Measurements from ENCODE around the gene ZBED6. TPM values are rescaled to one million over a fixed set of nuclear protein-coding genes. Genes with fewer than 3 reads are reported as not detected.
"Not testable (repeated sequence)": the region's sequence is repeated elsewhere in the genome, so short reads cannot be mapped to it uniquely, and the experiment has no call there.

Gene ZBED6
- total RNA-seq, 2 experiments from 2014 or later = 16.4 to 19.3 TPM

GRCh38 chr1:203781962-203782361 lies 13.5 kb upstream of the ZBED6 start:
- peaks cover 3% of the 10 kb centered on the region for H3K9me3 Mint-ChIP-seq (ENCODE audit: low read depth)

GRCh38 chr1:203789966-203790365 lies 5.5 kb upstream of the ZBED6 start:
- H3K27ac Mint-ChIP-seq = no peak overlapping the region
- intact Hi-C loops (cut with DNase I, micrococcal nuclease) = loop anchor here in 1 of 2 experiments (10.0 kb wide), 1 partner anchor 785 kb away; the partner anchor contains the start of gene TMEM183A
- H3K4me3 Mint-ChIP-seq = no peak overlapping the region
- CTCF ChIA-PET = interaction anchor here (0.6 to 1.0 kb wide), 2 partner anchors 42 to 481 kb away, joined by 3 read pairs; no protein-coding TSS in a partner anchor
- H3K9me3 Mint-ChIP-seq (ENCODE audit: low read depth) = peaks cover 3% of the 10 kb centered on the region
- H3K36me3 Mint-ChIP-seq (ENCODE audit: low read depth) = no peaks in the 10 kb centered on the region
- no peaks in the 10 kb centered on the region for H3K27me3 Mint-ChIP-seq
- ATAC-seq = no peak
- H3K4me1 Mint-ChIP-seq = peaks cover 3% of the 10 kb centered on the region
- POLR2A ChIA-PET = no interaction called here
- DNase-seq = no peak

More at GRCh38 chr1:203781962-203782361, 13.5 kb upstream of the ZBED6 start:
- ChIA-PET POLR2A (interaction anchor here (0.6 kb wide), 2 partner anchors 203 to 1955 kb away, joined by 3 to 6 read pairs; no protein-coding TSS in a partner anchor), CTCF (interaction anchor here (0.6 kb wide), 1 partner anchor 454 kb away, joined by 3 read pairs; no protein-coding TSS in a partner anchor)
- intact Hi-C loops (cut with DNase I, micrococcal nuclease) = no loop called here
- peaks cover under 1% of the 10 kb centered on the region for H3K36me3 Mint-ChIP-seq (ENCODE audit: low read depth)
- no peaks in the 10 kb centered on the region for H3K27me3 Mint-ChIP-seq
- no peak overlapping the region for H3K27ac Mint-ChIP-seq
- peaks cover 7% of the 10 kb centered on the region for H3K4me1 Mint-ChIP-seq
- H3K4me3 Mint-ChIP-seq = no peak overlapping the region
- DNase-seq (no peak), ATAC-seq (no peak)

DNA sequence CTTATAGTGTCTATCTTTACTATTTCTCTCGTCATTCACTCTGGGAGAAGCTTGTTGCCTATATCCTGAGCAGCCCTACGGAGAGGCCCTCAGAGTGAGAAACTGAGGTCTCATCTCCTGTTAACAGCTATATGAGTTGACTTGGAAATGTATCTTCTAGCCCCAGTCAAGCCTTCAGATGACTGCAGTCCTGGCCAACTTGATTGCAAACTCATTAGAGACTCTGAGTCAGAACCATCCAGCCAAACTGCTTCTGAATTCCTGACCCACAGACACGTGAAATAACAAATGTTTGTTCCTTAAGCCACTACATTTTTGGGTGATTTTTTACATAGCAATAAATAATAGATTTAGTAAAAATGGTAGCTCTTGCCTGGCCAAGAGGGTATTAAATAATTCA lies 3.9 kb upstream of the ZBED6 start:
- intact Hi-C loops (cut with DNase I, micrococcal nuclease) = loop anchor here in 1 of 2 experiments (10.0 kb wide), 1 partner anchor 787 kb away; the partner anchor contains the start of gene TMEM183A
- ChIA-PET POLR2A (no interaction called here), CTCF (interaction anchor here (0.6 to 1.6 kb wide), 2 partner anchors 8 to 607 kb away, joined by 3 to 4 read pairs; no protein-coding TSS in a partner anchor)
- Mint-ChIP-seq H3K9me3 (ENCODE audit: low read depth) (no peaks in the 10 kb centered on the region), H3K27ac (no peak overlapping the region), H3K4me1 (peaks cover 7% of the 10 kb centered on the region), H3K4me3 (no peak overlapping the region), H3K27me3 (no peaks in the 10 kb centered on the region), H3K36me3 (ENCODE audit: low read depth) (peaks cover 6% of the 10 kb centered on the region)
- DNase-seq = no peak
- ATAC-seq = no peak

DNA sequence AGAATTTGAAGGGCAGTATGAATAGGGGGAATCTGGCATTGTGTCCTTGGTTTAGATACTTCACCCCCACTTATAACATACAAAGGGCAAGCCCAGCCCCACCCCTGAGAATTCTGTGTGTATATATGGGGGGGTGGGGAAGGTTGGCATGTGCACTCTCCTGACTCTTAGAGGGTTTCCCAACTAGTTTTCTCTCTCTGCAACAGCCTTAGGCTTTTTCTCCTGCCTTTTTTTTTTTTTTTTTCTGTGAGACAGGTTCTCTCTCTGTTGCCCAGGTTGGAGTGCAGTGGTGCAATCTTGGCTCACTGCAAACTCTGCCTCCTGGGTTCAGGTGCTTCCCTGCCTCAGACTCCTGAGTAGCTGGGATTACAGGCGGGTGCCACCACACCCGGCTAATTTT lies 2.9 kb upstream of the ZBED6 start:
- DNase-seq = no peak
- ChIA-PET POLR2A (no interaction called here), CTCF (interaction anchor here (0.6 to 1.6 kb wide), 2 partner anchors 27 to 606 kb away, joined by 3 to 4 read pairs; no protein-coding TSS in a partner anchor)
- Mint-ChIP-seq H3K9me3 (ENCODE audit: low read depth) (peaks cover 1% of the 10 kb centered on the region), H3K4me1 (peaks cover 15% of the 10 kb centered on the region), H3K27me3 (no peaks in the 10 kb centered on the region), H3K27ac (no peak overlapping the region), H3K4me3 (no peak overlapping the region), H3K36me3 (ENCODE audit: low read depth) (peaks cover 14% of the 10 kb centered on the region)
- intact Hi-C loops (cut with DNase I, micrococcal nuclease) = loop anchor here in 1 of 2 experiments (10.0 kb wide), 1 partner anchor 788 kb away; the partner anchor contains the start of gene TMEM183A
- no peak for ATAC-seq

GRCh38 chr1:203793561-203793960 lies 1.9 kb upstream of the ZBED6 start:
- POLR2A ChIA-PET; DNase-seq; ATAC-seq; H3K27me3 Mint-ChIP-seq; H3K27ac Mint-ChIP-seq; H3K4me3 Mint-ChIP-seq; H3K9me3 Mint-ChIP-seq (ENCODE audit: low read depth): not testable (repeated sequence)
- Mint-ChIP-seq H3K36me3 (ENCODE audit: low read depth) (peaks cover 25% of the 10 kb centered on the region), H3K4me1 (peaks cover 26% of the 10 kb centered on the region)
- intact Hi-C loops (cut with DNase I, micrococcal nuclease) = loop anchor here in 1 of 2 experiments (10.0 kb wide), 1 partner anchor 789 kb away; the partner anchor contains the start of gene TMEM183A
- CTCF ChIA-PET = interaction anchor here (0.8 kb wide), 1 partner anchor 528 kb away, joined by 3 read pairs; no protein-coding TSS in a partner anchor

DNA sequence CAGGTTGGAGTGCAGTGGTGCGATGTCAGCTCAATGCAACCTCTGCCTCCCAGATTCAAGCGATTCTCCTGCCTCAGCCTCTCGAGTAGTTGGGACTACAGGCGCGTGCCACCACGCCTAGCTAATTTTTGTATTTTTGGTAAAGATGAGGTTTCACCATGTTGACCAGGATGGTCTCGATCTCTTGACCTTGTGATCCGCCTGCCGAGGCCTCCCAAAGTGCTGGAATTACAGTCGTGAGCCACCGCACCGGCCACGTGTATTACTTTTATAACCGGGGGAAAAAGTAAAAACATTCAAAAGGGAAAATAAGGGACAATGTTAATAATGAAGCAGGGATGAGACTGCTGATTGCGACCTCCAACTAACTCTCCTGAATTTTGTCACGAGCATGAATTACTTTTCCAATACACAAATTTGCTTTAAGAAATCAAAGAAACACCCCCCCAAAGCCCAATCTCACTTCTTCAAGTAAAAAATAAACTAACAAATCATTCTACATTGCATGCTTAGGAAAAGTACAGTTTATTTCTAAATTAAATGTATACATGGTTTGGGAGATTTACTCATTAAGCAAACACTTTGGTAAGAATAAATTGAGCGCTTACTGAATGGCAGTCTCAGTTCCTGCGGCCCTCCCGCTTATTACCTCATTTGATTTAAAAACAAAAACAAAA lies 521 bp upstream of the ZBED6 start:
- intact Hi-C loops (cut with DNase I, micrococcal nuclease) = loop anchor here (1.0 to 10.0 kb wide), 6 partner anchors 29 to 790 kb away; partner anchors contain the start of genes LAX1 (in 2 of the 2), SNRPE (in 2 of the 2), PPP1R15B (in 1 of the 2) and TMEM183A (in 1 of the 2)
- Mint-ChIP-seq H3K4me3 (peak overlapping the region; percentile 86), H3K4me1 (peaks cover 38% of the 10 kb centered on the region), H3K27ac (peak overlapping the region; percentile 96), H3K36me3 (ENCODE audit: low read depth) (peaks cover 38% of the 10 kb centered on the region), H3K27me3 (no peaks in the 10 kb centered on the region), H3K9me3 (ENCODE audit: low read depth) (peaks cover 2% of the 10 kb centered on the region)
- ChIA-PET POLR2A (no interaction called here), CTCF (no interaction called here)
- ATAC-seq = no peak
- no peak for DNase-seq

DNA sequence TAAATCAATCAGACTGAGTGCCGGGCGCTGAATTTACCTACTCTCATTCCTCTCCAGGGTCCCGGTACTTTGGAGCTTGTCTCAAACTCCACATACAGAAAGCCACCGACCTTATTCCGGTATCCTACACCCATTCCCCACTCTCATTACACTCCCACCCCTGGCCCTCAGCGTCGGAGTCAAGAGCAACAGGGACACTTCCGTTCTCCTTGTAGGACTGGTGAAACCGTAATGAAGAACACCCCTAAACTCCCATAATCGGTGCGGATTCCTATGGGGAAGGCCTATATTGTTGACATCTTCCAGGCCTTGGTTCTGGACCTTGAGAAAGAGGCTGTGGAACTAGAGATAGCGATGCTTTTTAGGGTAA lies 798 bp downstream of the ZBED6 start:
- H3K4me1 Mint-ChIP-seq = peaks cover 48% of the 10 kb centered on the region
- H3K36me3 Mint-ChIP-seq (ENCODE audit: low read depth) = peaks cover 46% of the 10 kb centered on the region
- H3K27me3 Mint-ChIP-seq = no peaks in the 10 kb centered on the region
- POLR2A ChIA-PET = no interaction called here
- ATAC-seq = peak; percentile 28
- peak overlapping the region; percentile 96 for H3K27ac Mint-ChIP-seq
- peak; percentile 55 for DNase-seq
- CTCF ChIA-PET = no interaction called here
- H3K4me3 Mint-ChIP-seq = peak overlapping the region; percentile 86
- intact Hi-C loops (cut with DNase I, micrococcal nuclease) = loop anchor here in 1 of 2 experiments (2.0 to 10.0 kb wide), 3 partner anchors 169 to 791 kb away; partner anchors contain the start of genes ATP2B4 and TMEM183A
- peaks cover 2% of the 10 kb centered on the region for H3K9me3 Mint-ChIP-seq (ENCODE audit: low read depth)

DNA sequence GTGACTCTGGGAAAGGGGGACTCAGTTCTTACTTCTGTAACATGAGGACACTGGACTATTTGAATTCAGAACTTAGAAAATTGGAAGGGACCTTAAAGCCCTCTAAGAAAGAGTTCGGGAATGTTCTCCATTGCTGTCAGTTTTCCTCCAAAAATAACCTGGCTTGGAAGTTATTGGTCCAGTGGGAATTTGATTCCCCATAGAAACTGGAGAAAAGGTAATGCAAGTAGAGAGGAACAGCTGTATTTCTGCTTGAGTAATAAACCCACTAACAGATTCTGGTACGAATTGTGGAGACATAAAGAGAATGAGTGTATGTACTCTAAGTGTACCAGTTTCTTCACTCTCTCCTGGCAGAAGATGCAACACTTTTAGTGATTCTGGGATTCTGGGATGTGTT lies 1.8 kb downstream of the ZBED6 start:
- CTCF ChIA-PET = no interaction called here
- Mint-ChIP-seq H3K4me1 (peaks cover 54% of the 10 kb centered on the region), H3K27ac (peak overlapping the region; percentile 38)

GRCh38 chr1:203797948-203798655 lies 2.7 kb downstream of the ZBED6 start:
- CTCF ChIA-PET = interaction anchor here (0.8 kb wide), 1 partner anchor 116 kb away, joined by 3 read pairs; no protein-coding TSS in a partner anchor
- DNase-seq (no peak), ATAC-seq (no peak)
- Mint-ChIP-seq H3K36me3 (ENCODE audit: low read depth) (peaks cover 56% of the 10 kb centered on the region), H3K27me3 (no peaks in the 10 kb centered on the region), H3K4me1 (peaks cover 59% of the 10 kb centered on the region), H3K9me3 (ENCODE audit: low read depth) (peaks cover 2% of the 10 kb centered on the region), H3K27ac (no peak overlapping the region), H3K4me3 (no peak overlapping the region)
- intact Hi-C loops (cut with DNase I, micrococcal nuclease) = loop anchor here in 1 of 2 experiments (2.0 to 10.0 kb wide), 3 partner anchors 171 to 793 kb away; partner anchors contain the start of genes ATP2B4 and TMEM183A
- POLR2A ChIA-PET = no interaction called here

More for the DNA sequence above, 1.8 kb downstream of the ZBED6 start:
- H3K9me3 Mint-ChIP-seq (ENCODE audit: low read depth) = peaks cover 2% of the 10 kb centered on the region
- POLR2A ChIA-PET = interaction anchor here (0.6 kb wide), 1 partner anchor 12 kb away, joined by 5 read pairs; no protein-coding TSS in a partner anchor
- no peak for DNase-seq
- ATAC-seq = no peak
- H3K27me3 Mint-ChIP-seq = no peaks in the 10 kb centered on the region
- intact Hi-C loops (cut with DNase I, micrococcal nuclease) = loop anchor here in 1 of 2 experiments (2.0 to 10.0 kb wide), 3 partner anchors 170 to 792 kb away; partner anchors contain the start of genes ATP2B4 and TMEM183A
- peak overlapping the region; percentile 86 for H3K4me3 Mint-ChIP-seq
- H3K36me3 Mint-ChIP-seq (ENCODE audit: low read depth) = peaks cover 48% of the 10 kb centered on the region

DNA sequence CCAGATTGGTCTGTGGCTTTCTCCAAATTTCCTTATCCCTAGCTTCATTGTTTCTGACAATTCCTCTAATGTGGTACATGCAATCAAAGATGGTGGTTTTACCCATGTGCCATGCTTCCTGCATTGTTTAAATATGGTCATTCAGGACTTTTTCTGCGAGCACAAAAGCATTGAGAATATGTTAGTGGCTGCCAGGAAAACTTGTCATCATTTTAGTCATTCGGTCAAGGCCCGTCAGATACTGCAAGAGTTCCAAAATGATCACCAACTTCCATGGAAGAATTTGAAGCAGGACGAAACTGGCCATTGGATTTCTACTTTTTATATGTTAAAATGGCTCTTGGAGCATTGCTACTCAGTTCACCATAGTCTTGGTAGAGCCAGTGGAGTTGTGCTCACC lies 3.7 kb downstream of the ZBED6 start:
- ATAC-seq = no peak
- POLR2A ChIA-PET = no interaction called here
- Mint-ChIP-seq H3K36me3 (ENCODE audit: low read depth) (peaks cover 64% of the 10 kb centered on the region), H3K27me3 (no peaks in the 10 kb centered on the region), H3K27ac (peak overlapping the region; percentile 30), H3K9me3 (ENCODE audit: low read depth) (peaks cover 2% of the 10 kb centered on the region), H3K4me1 (peaks cover 65% of the 10 kb centered on the region), H3K4me3 (no peak overlapping the region)
- no peak for DNase-seq
- intact Hi-C loops (cut with DNase I, micrococcal nuclease) = loop anchor here in 1 of 2 experiments (5.0 to 10.0 kb wide), 2 partner anchors 708 to 794 kb away; partner anchors contain the start of gene TMEM183A
- CTCF ChIA-PET = interaction anchor here (0.8 kb wide), 1 partner anchor 115 kb away, joined by 3 read pairs; no protein-coding TSS in a partner anchor

DNA sequence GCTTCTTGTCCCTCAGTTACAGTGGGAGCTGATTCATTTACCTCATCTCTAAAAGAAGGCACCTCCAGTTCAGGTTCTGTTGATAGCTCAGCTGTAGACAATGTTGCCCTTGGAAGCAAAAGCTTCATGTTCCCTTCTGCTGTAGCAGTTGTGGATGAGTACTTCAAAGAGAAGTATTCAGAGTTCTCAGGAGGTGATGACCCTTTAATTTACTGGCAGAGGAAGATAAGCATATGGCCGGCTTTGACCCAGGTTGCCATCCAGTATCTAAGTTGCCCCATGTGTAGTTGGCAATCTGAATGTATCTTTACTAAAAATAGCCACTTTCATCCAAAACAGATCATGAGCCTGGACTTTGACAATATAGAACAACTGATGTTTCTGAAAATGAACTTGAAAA lies 4.5 kb downstream of the ZBED6 start:
- H3K27me3 Mint-ChIP-seq = no peaks in the 10 kb centered on the region
- peaks cover 62% of the 10 kb centered on the region for H3K4me1 Mint-ChIP-seq
- ChIA-PET CTCF (interaction anchor here (0.7 to 1.4 kb wide), 2 partner anchors 8 to 12 kb away, joined by 3 read pairs; no protein-coding TSS in a partner anchor), POLR2A (interaction anchor here (0.7 kb wide), 1 partner anchor 17 kb away, joined by 3 read pairs; no protein-coding TSS in a partner anchor)
- DNase-seq (no peak), ATAC-seq (no peak)
- H3K27ac Mint-ChIP-seq = no peak overlapping the region
- H3K4me3 Mint-ChIP-seq = no peak overlapping the region
- H3K36me3 Mint-ChIP-seq (ENCODE audit: low read depth) = peaks cover 68% of the 10 kb centered on the region
- intact Hi-C loops (cut with DNase I, micrococcal nuclease) = loop anchor here in 1 of 2 experiments (5.0 to 10.0 kb wide), 2 partner anchors 707 to 795 kb away; partner anchors contain the start of gene TMEM183A
- H3K9me3 Mint-ChIP-seq (ENCODE audit: low read depth) = peaks cover 2% of the 10 kb centered on the region

Measured in activated CD4-positive, alpha-beta T cell treated with anti-CD3 and anti-CD28 coated beads for 36 hours (primary cell).